Ramos (cell line): ENCODE results near the gene KIF5B.
"Not testable (repeated sequence)": the region's sequence is repeated elsewhere in the genome, so short reads cannot be mapped to it uniquely, and the experiment has no call there.

ENCODE experiments used
- in situ Hi-C: fragments of 300-500 bp; cut with MboI; formaldehyde crosslinking; loops from one replicate; pipeline ENCODE4 v1.14.3; 2022; ENCODE audit warnings: low sequenced_read_pairs; ENCODE audit not compliant: unreplicated experiment

KIF5B gene

DNA sequence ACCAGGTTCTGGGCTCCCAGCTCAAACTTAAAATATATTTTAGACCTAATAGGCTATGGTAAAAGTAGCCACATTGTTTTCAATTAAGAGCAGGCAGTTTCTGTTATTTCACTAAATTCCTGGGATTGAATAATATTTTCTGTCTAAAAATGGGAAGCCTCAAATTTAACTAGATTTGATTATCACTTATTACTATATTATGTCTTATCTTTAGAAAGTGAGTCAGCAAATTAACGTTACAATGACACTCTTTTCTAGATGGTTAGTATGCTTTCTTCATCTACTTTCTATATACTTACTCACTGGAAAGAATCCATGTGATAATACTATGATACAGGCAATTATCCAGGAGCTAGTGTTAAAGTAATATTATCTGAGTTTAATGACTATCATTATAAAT is 27.5 kb downstream of the KIF5B start:
- in situ Hi-C loops, result no loop called here

DNA sequence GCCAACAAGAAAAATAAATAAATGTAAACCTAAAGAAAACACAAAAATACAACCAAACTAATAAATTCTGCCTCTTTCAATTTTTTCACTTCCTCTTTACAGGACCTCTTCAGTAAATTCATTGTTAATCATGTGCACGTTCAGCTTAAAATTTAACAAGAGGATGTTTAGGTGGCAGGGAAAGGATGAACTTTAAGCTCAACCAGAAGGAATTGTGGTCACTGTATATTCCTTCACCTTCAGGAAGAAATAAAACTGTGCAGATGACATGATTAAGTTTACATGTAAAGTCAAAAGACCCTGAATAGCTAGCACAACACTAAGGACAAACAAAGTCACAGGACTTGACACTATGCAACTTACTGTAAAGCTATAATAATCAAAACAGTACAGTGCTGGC is 33.0 kb downstream of the KIF5B start:
- in situ Hi-C loops, result no loop called here

DNA sequence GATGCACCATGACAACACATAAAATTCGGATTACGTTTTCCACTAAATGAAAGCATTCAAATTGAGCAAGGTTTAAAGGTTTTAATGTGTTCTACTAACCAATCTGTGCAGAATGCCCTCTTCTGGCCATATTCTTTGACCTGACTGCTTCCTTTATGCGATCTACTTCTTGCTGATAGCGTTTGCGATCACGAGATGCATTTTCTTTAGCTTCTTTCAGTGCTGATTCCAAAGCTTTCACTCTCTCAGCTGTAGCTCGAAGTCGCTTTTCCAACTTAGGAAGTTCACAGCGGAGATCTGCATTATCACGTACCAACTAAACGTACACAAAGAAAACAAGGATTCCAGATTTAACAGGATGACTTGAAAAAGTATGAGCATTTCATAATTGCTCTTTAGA is 39.2 kb downstream of the KIF5B start:
- in situ Hi-C loops, result no loop called here

DNA sequence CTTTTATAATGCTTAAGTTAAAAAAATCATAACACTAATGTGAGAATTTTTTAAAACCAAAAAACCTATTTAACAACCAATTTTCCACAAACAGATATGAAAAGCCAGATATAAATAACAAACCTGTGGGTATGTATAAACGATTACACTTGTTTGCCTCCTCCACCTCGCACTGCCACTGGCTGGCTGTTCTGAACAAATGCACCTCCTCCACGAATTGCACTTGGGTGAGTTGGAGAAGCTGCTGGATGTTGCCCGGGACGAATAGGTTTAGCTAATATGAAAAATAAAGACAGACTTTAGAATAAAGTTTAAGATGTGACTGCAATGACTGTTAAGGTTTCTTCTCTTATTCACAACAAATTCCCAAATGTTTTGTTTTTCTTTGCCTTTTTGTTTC is 40.8 kb downstream of the KIF5B start:
- in situ Hi-C loops, result no loop called here

DNA sequence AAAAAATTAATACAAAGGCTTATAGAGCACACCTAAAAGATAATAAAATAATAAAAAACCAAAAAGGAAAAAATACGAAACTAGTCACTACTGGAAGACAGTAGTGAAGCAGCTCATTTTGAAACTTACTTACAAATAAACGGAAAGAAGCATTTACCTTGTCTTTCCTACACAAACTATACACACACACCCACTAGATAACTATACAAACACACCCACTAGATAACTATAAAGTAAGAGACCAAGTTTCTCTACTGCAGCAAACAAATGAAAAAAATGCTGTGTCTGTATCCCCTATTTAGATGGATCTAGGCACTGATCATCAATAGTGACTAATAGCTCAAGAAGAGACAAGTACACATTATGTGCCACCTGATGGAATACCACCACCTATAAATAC is 49.2 kb downstream of the KIF5B start:
- in situ Hi-C loops, result no loop called here

DNA sequence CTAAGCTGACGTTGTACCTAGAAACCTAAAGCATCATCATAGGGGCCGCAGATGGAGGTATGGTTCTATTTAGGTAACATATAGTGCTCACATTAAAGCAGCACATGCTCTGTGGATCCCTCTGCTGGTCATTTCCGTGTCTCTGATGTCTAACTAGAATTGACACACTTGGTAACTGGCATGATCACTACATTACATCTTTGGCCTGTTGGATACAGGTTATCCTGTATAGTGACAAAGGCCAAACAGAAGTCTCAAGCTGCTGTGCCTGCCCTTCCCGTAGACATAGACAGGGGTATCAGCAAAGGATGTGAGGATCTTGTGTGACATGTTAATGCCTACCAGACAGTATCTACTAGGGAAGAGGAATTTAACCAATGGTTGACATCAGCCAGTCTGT is 51.2 kb downstream of the KIF5B start:
- in situ Hi-C loops, result no loop called here

DNA sequence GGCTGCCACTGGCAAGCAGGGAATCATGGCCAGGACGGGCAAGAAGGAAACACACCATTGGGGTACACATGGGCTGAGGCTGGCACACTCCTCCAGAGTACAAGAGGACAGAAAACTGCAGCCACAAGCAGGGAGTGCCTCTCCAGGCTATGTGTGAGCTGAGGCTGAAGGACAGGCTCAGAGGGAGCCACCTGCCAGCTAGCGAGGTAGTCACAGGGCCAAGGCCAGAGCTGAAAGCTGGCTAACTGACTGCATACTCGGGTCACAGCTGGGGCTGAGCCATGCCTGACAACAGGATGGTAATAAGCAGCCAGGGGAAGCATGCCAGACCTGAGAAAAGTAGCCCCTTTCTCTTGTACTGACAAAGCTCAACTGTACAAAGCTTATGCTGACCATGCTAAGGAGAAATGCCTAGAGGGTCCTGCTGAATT is 52.0 kb downstream of the KIF5B start:
- in situ Hi-C loops, result no loop called here

DNA sequence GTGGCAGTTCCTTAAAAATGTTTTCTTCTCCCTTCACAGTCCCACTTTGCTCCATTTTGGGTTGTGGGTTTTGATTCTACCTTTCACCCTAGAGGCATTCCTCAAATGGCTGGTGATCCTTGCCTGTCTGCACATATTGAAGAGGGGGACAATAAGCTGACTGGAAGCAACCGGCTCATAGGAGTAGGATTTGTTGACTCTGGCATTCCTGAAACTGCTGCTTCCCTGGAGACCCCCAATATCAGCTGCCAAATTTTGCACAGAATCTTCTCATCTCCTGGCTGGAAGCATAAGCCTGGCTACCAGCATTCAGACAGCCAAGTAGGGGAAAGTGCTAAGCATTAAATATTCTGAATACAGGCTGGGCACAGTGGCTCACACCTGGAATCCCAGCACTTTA is 53.7 kb downstream of the KIF5B start:
- in situ Hi-C loops, result no loop called here

DNA sequence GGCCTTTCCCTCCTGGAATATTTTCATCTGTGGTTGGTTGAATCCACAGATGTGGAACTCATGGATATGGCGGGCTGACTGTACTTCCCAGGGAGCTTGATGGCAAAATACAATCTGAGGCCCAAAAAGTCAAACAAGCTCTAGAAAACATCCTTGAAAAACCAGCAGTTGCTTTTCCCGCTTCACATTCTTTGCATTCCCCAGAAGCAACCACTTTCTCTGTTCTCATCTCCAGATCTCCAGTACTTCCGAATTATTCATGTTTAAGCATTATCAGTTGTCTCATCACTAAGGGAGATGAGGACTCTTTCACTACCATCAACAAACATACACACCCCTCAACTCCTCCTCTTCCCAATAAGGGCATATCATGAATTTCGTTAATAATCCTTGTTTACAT is 55.3 kb downstream of the KIF5B start:
- in situ Hi-C loops, result no loop called here

DNA sequence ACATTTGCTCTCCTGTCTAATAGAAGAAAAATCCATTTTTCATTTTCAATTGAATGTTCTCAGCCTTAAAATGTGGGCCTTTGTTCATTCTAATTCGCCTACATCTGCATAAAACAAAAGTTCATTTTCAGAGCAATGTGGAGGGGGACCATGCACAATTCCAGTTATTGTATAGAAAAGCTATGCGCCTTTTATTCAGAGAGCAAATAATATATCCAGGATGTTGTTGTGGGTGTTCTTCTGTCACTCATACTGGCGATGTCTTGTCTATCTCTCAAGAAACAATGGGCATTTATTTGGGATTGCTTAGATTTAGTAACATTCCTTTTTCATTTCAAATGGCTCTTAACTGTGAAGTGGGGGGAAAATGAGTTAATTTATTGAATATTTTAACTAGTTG is 56.4 kb downstream of the KIF5B start:
- in situ Hi-C loops, result no loop called here

DNA sequence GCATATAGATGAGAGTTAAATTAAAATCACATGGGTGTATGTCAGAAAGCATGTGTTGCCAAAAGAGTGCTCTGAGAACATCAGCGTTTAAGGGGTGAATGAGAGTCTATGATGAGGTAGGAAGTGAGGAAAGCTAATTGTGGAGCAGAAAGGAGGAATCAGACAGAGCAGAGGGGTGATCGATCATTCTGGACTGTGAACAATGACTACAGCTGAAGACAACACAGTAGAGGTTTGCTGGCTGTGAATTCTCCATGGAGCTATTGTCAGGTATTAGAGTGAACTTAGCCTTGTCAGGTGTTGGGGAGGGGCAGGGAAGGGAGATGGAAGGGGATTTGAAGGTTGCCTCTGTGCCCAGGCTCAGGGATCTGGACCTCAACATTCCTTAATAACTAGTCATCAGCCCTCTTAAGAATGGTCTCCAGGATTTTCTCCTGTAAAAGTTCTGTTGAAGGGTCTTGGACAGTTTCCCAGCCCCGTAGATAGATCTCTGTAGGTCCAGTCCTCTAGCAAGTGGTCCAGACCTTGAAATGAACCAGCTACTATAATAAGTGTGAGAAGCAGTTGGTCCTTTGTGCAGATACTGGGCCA is 57.1 kb downstream of the KIF5B start:
- in situ Hi-C loops, result no loop called here

DNA sequence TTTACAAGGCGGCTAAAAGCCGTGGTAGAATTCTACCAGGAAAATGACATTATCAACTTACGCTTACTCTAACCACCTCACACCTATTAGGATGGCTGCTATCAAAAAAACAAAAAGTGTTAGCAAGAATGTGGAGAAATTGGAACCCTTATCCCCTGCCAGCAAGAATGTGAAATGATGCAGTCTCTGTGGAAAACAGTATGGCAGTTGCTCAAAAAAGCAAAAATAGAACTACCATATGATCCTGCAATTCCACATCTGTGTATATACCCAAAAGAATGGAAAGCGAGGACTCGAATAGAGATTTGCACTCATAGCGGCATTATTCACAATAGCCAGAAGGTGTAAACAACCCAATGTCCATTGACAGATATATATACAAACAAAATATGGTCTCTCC is 61.3 kb downstream of the KIF5B start:
- in situ Hi-C loops, result no loop called here

DNA sequence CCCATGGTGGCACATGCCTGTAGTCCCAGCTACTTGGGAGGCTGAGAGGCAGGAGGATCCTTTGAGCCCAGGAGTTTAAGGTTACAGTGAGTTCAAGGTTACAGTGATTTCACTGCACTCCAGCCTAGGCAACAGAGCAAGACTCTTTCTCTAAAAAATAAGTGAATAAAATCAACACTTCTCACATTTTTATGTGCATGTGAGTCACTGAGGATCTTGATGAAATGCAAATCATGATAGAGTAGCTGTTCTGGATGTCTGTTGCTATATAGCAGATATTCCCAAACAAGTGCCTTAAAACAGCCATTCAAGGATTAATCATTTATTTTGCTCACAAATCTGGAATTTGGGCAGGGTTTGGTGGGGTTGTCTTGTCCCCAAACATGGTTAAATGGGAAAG is 65.3 kb downstream of the KIF5B start:
- in situ Hi-C loops, result no loop called here

DNA sequence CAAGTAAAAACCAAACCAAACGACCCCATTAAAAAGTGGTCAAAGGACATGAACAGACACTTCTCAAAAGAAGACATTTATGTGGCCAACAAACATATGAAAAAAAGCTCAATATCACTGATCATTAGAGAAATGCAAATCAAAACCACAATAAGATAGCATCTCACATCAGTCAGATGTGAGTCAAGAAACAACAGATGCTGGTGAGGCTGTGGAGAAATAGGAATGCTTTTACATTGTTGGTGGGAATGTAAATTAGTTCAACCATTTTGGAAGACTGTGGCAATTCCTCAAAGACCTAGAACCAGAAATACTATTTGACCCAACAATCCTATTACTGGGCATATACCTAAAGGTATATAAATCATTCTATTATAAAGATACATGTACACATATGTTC is 68.4 kb downstream of the KIF5B start:
- in situ Hi-C loops, result not testable (repeated sequence)

DNA sequence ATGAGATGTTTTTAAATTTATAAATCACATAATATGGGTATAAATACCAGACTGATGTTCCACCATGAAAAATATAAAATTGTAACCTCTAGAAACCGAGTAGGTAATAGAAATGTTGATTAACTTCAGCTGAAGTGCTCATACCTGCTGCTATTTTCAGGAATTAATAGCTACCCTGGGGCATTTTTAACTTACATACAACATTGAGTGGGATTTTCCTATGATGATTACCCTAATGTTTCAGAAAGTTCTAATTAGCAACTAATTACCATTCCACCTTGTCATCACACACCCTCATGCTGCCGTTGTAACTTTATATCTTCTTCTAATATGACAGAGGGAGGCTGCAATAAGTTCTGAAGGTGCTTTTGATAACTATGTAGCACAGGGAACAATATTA is 74.1 kb downstream of the KIF5B start:
- in situ Hi-C loops, result no loop called here

DNA sequence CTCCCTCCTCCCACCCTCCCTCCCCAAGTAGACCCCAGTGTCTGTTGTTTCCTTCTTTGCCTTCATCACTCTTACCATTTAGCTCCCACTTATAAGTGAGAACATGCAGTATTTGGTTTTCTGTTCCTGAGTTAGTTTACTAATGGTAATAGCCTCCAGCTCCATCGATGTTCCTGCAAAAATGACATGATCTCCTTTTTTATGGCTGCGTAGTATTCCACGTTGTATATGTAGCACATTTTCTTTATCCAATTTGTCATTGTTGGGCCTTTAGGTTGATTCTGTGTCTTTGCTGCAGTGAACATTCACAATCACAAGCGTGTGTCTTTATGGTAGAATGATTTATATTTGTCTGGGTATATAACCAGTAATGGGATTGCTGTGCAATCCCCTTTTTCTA is 75.8 kb downstream of the KIF5B start:
- in situ Hi-C loops, result no loop called here

DNA sequence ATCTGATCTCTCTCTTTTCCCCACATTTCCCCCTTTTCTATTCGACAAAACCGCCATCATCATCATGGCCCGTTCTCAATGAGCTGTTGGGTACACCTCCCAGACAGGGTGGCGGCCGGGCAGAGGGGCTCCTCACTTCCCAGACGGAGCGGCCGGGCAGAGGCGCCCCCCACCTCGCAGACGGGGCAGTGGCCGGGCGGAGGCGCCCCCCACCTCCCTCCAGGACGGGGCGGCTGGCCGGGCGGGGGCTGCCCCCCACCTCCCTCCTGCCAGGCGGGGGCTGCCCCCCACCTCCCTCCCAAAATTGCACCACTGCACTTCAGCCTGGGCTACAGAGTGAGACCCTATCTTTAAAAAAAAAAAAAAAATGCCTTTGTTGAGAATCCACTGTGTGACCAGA is 77.2 kb downstream of the KIF5B start:
- in situ Hi-C loops, result not testable (repeated sequence)

DNA sequence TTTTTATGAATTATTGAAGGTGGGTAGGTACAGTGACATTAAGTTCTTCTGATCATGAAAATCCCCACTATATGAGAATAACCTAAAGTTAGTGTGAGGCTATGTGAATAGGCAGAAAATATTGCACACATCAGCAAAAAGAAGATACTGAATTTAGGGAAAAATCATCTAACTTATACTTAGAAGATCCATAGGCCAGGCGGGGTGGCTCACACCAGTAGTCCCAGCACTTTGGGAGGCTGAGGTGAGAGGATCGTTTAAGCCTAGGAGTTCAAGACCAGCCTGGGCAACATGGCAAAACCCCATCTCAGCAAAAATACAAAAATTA is 78.1 kb downstream of the KIF5B start:
- in situ Hi-C loops, result no loop called here

DNA sequence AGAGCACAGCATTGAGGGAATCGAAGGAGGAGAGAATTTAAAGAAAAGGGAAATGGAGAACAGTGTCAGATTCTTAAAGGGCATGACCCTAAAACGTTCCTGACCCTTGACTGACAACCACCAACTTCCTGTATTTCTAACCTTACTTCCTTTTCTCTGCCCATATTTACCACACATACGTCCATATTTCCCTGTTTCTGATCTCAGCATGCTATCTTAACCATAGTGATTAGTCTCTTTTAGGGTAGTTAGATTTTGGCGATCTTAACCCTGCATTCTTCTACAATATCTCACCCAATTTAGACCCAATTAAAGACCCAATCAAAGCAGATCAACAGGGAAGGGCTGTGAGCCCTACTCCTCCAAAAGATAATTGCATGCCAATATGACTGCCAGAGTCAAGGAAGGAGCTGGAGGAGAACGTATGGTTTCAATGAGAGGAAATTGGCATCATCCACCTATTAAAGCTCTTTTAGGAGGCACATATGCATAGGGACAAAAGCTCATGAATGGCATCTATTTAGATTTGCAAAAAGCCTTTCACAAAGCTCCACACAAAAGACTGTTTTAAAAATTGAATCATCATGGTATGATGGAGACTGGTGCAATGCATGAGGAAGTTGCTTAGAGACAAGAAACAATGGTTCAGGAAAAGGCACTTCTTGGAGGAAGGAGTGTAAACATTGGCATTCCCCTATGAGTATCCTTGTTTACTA is 78.6 kb downstream of the KIF5B start:
- in situ Hi-C loops, result no loop called here

DNA sequence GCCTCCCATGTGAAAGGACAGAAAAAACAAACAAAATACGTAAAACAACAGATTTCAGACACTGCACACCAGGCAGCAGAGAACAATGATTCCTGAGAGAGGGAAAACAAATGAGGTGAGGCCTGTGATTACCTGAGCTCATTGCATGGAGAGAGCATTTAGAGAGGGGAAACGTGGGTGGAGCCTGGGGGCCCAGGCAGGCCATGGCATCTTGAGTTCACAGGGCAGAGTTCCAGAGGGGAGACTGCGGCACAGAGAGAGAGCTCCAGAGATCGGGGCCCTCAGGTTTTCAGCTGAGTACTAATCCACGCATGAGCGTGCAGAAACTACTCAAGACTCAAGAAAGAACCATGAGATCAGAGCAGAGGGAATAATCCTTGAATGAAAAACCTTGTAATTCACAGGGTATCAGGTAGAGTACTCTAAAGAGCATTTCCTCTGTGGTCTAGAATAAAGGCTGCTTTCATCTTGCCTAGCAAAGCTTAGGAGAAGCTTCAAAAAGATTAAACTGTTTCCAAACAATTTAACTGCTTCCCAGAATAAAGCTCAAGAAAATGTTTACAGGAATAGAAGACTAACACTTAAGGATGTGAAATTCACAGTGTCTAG is 81.0 kb downstream of the KIF5B start:
- in situ Hi-C loops, result no loop called here

DNA sequence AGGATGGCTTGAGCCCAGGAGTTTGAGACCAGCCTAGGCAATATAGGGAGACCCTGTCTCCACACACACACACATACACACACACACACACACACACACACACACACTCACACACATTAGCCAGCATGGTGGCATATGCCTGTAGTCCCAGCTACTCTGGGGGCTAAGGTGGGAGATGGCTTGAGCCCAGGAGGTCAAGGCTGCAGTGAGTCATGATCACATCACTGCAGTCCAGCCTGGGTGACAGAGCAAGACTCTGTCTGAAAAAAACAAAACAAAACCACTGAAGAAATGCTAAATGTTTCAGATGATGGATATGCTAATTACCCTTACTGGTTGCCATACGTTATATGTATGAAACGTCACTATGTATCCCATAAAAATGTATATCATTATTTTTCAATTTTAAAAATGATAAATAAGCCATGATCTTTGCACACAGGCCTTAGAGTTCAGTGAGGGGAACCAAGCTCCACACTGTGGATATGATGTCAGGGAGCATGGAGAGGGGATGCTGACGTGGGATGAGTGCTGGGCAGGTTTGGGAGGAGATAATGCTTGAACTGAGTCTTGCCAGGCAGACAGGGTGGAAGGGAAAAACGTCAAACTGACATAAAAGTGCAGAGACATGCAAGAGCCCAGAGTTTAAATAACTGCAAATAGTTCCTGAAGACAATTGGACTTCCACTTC is 81.6 kb downstream of the KIF5B start:
- in situ Hi-C loops, result no loop called here
